HepG2 (cell line): Measurements from ENCODE around the gene TBCEL. TPM values are rescaled to one million over a fixed set of nuclear protein-coding genes. Genes with fewer than 3 reads are reported as not detected.
"Not testable (repeated sequence)": the region's sequence is repeated elsewhere in the genome, so short reads cannot be mapped to it uniquely, and the experiment has no call there.

Experiments
- ATAC-seq: fragments of 200-7000 bp; cut with Tn5 transposase; 3 replicates; pipeline ENCODE4 v1.9.1; 2020; ENCODE audit warnings: mild to moderate bottlenecking, moderate library complexity
- BruUV-seq: library from RNA; stranded (reverse); fragments of 400-500 nt; replicated peaks from 2 replicates; lab custom pipeline; 2021; lab: Mats Ljungman, UMichigan
- CTCF ChIA-PET: fragments of 300-600 bp; formaldehyde crosslinking; extraction: SDS; loops from one replicate; lab custom pipeline; 2021; ENCODE audit warnings: low total read pairs, inconsistent platforms, low intra/inter-chr PET ratio; lab: Yijun Ruan, JAX
- POLR2A ChIA-PET: fragments of 350-600 bp; sonication (Branson Sonifier 250); formaldehyde crosslinking; loops from one replicate; lab custom pipeline; 2020; ENCODE audit warnings: antibody characterized with exemption, inconsistent platforms; lab: Yijun Ruan, JAX
- DNase-seq: peaks from one replicate; pipeline ENCODE4 v3.0.0-alpha.2; 2015; ENCODE audit warnings: low spot score
- FAIRE-seq: peaks from 3 replicates; lab custom pipeline; 2011; peaks lifted over from hg19 to GRCh38; lab: Jason Lieb, UNC
- H2AFZ ChIP-seq: one replicate; pipeline ENCODE4 v1.6.1; 2011; ENCODE audit warnings: low read length, inconsistent platforms
- H3K27ac ChIP-seq: fragments of 300-600 bp; 3 replicates; pipeline ENCODE4 v1.8.0; 2011; ENCODE audit warnings: mixed run types, mild to moderate bottlenecking, mixed read lengths, low read length, inconsistent platforms; ENCODE audit not compliant: insufficient read depth; ENCODE audit errors: extremely low read length
- H3K27me3 ChIP-seq, 2 experiments: fragments of 200-600 bp in 1 of 2; 2 replicates in 1 of 2; 3 replicates in 1 of 2; pipeline versions ENCODE4 v1.6.0 to v1.8.0; 2011; ENCODE audit warnings: low read length in 2 of 2, mild to moderate bottlenecking in 2 of 2, moderate library complexity in 2 of 2, inconsistent platforms in 1 of 2; ENCODE audit not compliant: insufficient read depth in 2 of 2, control insufficient read depth in 1 of 2
- H3K36me3 ChIP-seq, 2 experiments: fragments of 200-600 bp in 1 of 2; replicated peaks in 1 of 2; 2 replicates in 1 of 2; 3 replicates in 1 of 2; pipeline versions ENCODE4 v1.5.1 to v1.8.0; 2011; ENCODE audit warnings: low read length in 2 of 2, inconsistent platforms in 1 of 2; ENCODE audit not compliant: insufficient read depth in 2 of 2, control insufficient read depth in 1 of 2
- H3K4me1 ChIP-seq: 2 replicates; pipeline ENCODE4 v1.5.1; 2012; ENCODE audit warnings: low read length, inconsistent platforms; ENCODE audit not compliant: insufficient read depth
- H3K4me2 ChIP-seq: 2 replicates; pipeline ENCODE4 v1.6.0; 2011; ENCODE audit warnings: low read depth, low read length, inconsistent platforms
- H3K4me3 ChIP-seq, 3 experiments: fragments of 200-600 bp in 1 of 3; sonication (generic), shearing (Covaris generic) in 1 of 3; replicated peaks in 1 of 3; 2 replicates each; pipeline ENCODE4 v1.5.1; 2011 to 2016; ENCODE audit warnings: low read length in 3 of 3, inconsistent platforms in 2 of 3, low read depth in 2 of 3, mild to moderate bottlenecking in 2 of 3, control low read depth in 1 of 3, mixed read lengths in 1 of 3; ENCODE audit not compliant: insufficient read depth in 1 of 3
- H3K79me2 ChIP-seq: one replicate; pipeline ENCODE4 v1.6.1; 2011; ENCODE audit warnings: low read length, inconsistent platforms; ENCODE audit not compliant: insufficient read depth
- H3K9ac ChIP-seq: 2 replicates; pipeline ENCODE4 v1.6.0; 2011; ENCODE audit warnings: mild to moderate bottlenecking, low read depth, low read length, inconsistent platforms; ENCODE audit not compliant: insufficient read depth
- H3K9me3 ChIP-seq: 2 replicates; pipeline ENCODE4 v1.5.1; 2012; ENCODE audit warnings: mild to moderate bottlenecking, low read length
- H4K20me1 ChIP-seq: 2 replicates; pipeline ENCODE4 v1.6.0; 2011; ENCODE audit warnings: inconsistent platforms, mild to moderate bottlenecking, low read length, moderate library complexity; ENCODE audit not compliant: insufficient read depth
- HHEX ChIP-seq: IDR thresholded peaks from 2 replicates; pipeline ENCODE4 v1.6.1; 2016; ENCODE audit warnings: control low read depth
- MAFK ChIP-seq, 2 experiments: IDR thresholded peaks in 1 of 2; conservative IDR thresholded peaks in 1 of 2; 2 replicates each; pipeline ENCODE4 v1.6.1; 2011; ENCODE audit warnings: improper control_type of control experiment in 2 of 2, low read length in 2 of 2
- ZNF121 ChIP-seq: sonication (generic); formaldehyde crosslinking; IDR thresholded peaks from 2 replicates; pipeline ENCODE4 v1.5.0; 2020; ENCODE audit warnings: mild to moderate bottlenecking, missing genetic modification reagents
- WGBS: methylation state at CpG from one replicate; pipeline ENCODE4 v1.1.6; 2017; ENCODE audit warnings: low lambda C conversion rate; 5-methylcytosine and 5-hydroxymethylcytosine counted together
- in situ Hi-C: cut with HindIII; loops from 2 replicates; pipeline ENCODE4 v1.10.0; 2017; ENCODE audit warnings: low pct_unique_long_range_greater_than_20kb; ENCODE audit not compliant: extremely low pct_ligation_motif_present
- intact Hi-C: fragments of 100-400 bp; cut with micrococcal nuclease; formaldehyde crosslinking; loops from one replicate; pipeline ENCODE4 v1.10.0; 2022; ENCODE audit not compliant: unreplicated experiment
- polyA plus RNA-seq, 8 experiments: library from polyadenylated mRNA; depleted of rRNA in 3 of 8; stranded (reverse) in 7 of 8; unstranded in 1 of 8; fragments of >200 nt; fragmentation: Illumina TruSeq in 4 of 8; extraction: Trizol in 4 of 8; gene quantifications; 2 replicates each; pipeline versions ENCODE4 v1.2.1 to v1.2.3, GENCODE V29; 2011 to 2016; ENCODE audit warnings: low read depth in 4 of 8, missing spikeins in 1 of 8, mixed read lengths in 1 of 8; ENCODE audit not compliant: insufficient read depth in 1 of 8
- total RNA-seq, 5 experiments: library from RNA; depleted of rRNA; stranded (reverse); fragments of >200 nt; fragmentation: Illumina TruSeq; extraction: Trizol; gene quantifications; 2 replicates each; pipeline ENCODE4 v1.2.3, GENCODE V29; 2016; ENCODE audit warnings: low read depth in 1 of 5

TBCEL gene
- total and polyA plus RNA-seq, 2 of the 13 experiments (the other 11 are each of a cell fraction or from before 2014, with no cell fraction given): 6.1 to 12.5 TPM

GRCh38 chr11:121031167-121031566, 7.3 kb downstream of the TBCEL start:
- DNase-seq: no peak
- Histone ChIP-seq H3K4me2 (no peak overlapping the region), H3K79me2 (peaks cover 6% of the 10 kb centered on the region)
- in situ Hi-C loops: no loop called here
- peak in 1 of 2 experiments; percentile 49; a peak in 3 of 4 replicates for TF ChIP-seq MAFK (conservative IDR thresholded peaks at IDR 0.05 in 1 of 2, IDR thresholded peaks at IDR 0.05 in 1 of 2; ENCODE audit: low read length in 2 of 2)
- TF ChIP-seq HHEX: no peak
- TF ChIP-seq, all 625 proteins: peak for 1
- Histone ChIP-seq H3K4me1 (peaks cover 19% of the 10 kb centered on the region), H3K4me3 (no peak overlapping the region), H3K27me3 (no peaks in the 10 kb centered on the region), H2AFZ (no peak overlapping the region), H3K27ac (no peak overlapping the region), H3K36me3 (no peaks in the 10 kb centered on the region), H4K20me1 (no peaks in the 10 kb centered on the region; the same call in 1 of the 2 replicates), H3K9me3 (no peaks in the 10 kb centered on the region), H3K9ac (no peak overlapping the region)
- FAIRE-seq: no peak
- ChIA-PET POLR2A (no interaction called here), CTCF (no interaction called here)
- no peak for ATAC-seq
- intact Hi-C loops: no loop called here
- no TSS peak for BruUV-seq
- 98% methylated on average over 2 of the region's 2 CpGs for WGBS

GRCh38 chr11:121031648-121032047, 7.7 kb downstream of the TBCEL start:
- H3K27me3 ChIP-seq, H3K9ac ChIP-seq, H3K4me2 ChIP-seq, H2AFZ ChIP-seq, BruUV-seq, DNase-seq, POLR2A ChIA-PET, in situ Hi-C loops, FAIRE-seq, CTCF ChIA-PET, H3K9me3 ChIP-seq, H4K20me1 ChIP-seq, ATAC-seq, H3K79me2 ChIP-seq, H3K27ac ChIP-seq, H3K36me3 ChIP-seq, H3K4me3 ChIP-seq: not testable (repeated sequence)
- peak; percentile 78; the same call in 1 of the 2 replicates for TF ChIP-seq ZNF121 (CRISPR knock-in tag)
- 99% methylated on average over 4 of the region's 4 CpGs for WGBS
- intact Hi-C loops: loop anchor here (1.0 kb wide), 1 partner anchor 81 kb away; no protein-coding TSS in a partner anchor
- peaks cover 20% of the 10 kb centered on the region for H3K4me1 ChIP-seq
